ENCODE results near the gene GABPA.

Gene GABPA

DNA sequence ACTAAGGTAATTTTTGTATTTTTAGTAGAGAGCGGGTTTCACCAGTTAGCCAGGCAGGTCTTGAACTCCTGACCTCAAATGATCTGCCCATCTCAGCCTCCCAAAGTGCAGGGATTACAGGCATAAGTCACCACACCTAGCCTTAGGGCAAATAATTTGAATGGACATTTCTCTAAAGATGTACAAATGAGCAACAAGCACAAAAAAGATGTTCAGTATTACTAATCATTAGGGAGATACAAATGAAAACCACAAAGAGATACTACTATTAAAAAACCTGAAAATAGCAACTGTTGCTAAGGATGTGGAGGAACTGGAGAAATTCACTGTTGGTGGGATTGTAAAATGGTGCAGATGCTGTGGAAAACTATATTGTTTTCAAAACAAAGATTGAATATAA lies 79.1 kb downstream of the GABPA start:
- no peak for DNase-seq

- no peak for DNase-seq
These were observed 83.3 kb downstream of the GABPA start for GRCh38 chr21:25818121-25818520.

GRCh38 chr21:25818551-25818950 lies 83.8 kb downstream of the GABPA start:
- no peak for DNase-seq
